Measurements from ENCODE around the gene YTHDF1.

The YTHDF1 gene

GRCh38 chr20:63155266-63156165 lies 60.4 kb downstream of the YTHDF1 start:
- no peak for DNase-seq

GRCh38 chr20:63154395-63154794 lies 61.5 kb downstream of the YTHDF1 start:
- DNase-seq, result no peak

- no peak for DNase-seq
Measured at GRCh38 chr20:63153254-63154221, 62.4 kb downstream of the YTHDF1 start.

DNA sequence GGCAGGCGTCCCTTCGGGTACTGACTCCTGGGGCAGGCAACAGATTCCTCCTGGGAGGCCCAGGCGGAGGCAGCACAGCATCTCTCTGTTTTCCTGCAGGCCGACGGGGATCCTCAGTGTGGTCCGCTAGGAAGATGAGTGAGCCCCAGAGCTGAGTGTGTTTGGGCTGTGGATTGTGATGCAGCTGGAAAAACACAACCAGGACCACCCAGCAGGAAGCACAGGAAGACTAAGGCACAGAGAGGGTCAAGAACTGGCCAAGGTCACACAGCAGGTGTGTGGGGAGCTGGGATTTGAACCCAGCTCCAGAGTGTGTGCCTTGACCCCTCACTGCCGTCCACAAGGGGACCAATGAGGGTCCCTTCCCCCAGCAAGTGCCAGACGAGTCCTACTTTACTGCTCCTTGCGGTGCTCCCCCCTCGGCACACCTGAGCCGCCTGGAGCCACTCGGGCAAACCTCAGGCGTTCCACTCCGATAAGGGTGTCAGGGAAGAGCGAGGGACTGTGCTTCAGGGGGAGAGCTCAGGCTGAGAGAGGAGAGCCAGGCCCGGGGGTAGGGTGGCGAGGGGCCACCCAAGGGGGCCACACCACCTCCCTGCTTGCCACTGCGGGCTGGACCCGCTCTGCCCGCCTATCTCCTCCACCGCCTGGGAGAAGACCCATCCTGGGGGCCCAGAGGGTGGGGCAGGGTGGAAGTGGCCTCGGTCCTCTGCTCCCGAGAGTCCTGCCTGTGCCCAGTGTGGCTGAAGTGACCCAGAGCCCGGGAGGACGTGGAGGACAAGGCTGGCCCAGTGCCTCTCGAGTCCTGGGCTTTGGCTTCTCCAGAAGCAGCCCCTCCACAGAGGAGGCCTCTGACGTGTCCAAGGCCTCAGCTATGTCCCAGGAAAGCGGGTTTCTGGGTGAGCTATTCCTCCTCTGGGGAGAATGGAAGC lies 63.3 kb downstream of the YTHDF1 start:
- no peak for DNase-seq

- DNase-seq, result no peak
Measured at GRCh38 chr20:63151554-63152321, 64.2 kb downstream of the YTHDF1 start.

DNA sequence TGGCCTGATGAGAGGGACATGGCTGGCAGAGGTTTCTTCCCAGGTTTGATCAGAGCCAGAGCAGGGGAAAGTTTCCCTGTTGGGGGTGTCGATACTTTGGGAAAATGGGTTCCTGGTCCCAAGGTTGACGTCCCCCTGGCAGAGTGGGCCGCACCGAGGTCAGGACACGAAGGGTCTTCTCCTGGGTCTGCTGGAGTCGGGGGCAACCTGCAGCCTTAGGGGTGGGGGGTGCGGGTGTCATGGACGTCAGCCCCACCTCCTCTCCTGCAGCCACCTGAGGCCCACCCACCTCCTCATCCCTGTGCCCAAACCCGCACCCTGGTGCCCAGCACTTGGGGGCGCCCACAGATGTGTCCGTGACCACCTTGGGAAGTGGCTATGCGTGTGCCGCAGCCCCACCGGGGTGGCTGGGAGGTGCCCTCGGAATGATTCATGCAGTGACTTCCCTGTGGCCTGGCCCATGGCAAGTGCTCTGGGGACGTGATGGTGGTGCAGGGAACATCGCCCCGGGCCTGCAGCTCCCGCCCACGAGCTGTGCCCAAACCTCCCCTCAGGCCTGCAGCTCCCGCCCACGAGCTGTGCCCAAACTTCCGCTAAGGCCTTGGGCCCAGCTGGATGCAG lies 64.9 kb downstream of the YTHDF1 start:
- DNase-seq, result no peak

DNA sequence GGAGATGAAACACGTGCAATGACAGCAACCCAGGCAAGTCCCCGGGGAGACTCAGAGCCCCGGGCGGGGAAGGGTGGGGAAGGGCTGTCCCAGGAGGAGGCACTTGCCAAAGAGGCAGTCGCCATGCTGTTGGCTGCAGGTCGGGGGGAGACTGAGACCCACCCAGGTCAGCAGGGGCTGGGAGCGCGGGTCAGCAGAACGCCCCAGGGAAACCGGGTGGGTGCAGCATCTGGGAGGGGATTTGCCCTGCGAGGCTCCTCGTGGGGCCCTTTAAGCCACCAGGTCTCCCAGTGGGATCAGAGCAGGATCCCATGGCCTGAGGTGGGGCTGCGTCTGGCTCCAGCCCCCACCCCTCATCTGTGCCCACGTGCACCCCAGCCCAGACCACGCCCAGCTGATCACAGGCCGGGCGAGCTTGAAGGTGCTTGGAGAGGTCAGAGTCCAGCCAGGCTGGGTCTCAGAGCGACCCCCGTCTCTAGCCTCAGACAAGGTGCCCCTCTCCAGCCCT lies 65.5 kb downstream of the YTHDF1 start:
- DNase-seq, result no peak

DNA sequence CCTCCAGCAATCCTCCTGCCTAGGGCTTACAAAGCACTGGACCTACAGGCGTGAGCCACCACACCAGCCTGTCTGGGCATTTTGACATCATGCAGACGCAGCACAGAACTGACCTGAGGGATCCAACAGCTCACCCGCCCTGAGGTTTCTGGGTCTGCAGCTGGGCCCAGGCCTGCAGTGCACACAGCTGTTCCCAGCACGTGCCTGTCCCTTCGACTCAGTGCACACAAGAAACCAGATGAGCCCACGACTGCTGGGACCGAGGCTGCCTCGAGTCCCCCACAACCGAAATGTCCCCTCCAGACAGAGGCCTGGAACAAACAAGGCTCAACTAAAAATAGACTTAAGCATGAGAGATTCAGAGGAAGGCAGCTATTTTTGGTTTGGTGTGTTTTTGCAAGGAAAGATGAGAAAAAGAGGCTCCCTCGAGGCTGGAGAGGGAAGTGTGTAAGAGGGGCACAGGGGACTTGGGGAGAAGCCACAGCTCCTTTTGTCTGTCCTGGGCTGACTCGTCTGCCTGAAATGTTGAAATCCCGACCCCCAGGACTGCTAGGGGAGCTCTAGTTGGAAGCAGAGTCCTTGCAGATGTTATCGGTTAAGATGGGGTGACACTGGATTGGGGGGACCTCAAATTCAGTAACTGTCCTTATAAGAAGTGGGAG lies 66.3 kb downstream of the YTHDF1 start:
- DNase-seq, result no peak

DNA sequence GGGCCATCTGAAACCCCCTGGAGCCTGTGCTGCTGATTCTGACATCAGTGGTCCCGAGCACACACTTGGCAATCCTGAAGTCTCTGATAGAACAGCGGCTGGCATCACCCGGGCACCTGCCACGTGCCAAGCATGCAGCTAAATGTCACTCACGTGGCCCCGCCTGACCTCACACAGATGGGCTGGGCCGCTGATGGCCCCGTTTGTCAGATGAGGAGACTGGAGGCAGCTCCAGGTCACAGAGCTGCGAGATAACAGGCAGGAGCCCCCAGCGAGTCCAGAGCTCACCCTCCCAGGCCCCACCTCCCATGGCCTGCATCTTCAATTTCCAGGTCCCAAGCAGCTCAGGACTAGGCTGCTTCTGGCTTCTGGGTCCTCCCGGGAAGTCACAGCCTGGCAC lies 67.2 kb downstream of the YTHDF1 start:
- no peak for DNase-seq

GRCh38 chr20:63147532-63147931 lies 68.4 kb downstream of the YTHDF1 start:
- DNase-seq, result no peak
